ENCODE results near the gene STOML1. TPM values are rescaled to one million over a fixed set of nuclear protein-coding genes. Genes with fewer than 3 reads are reported as not detected.

STOML1 gene
- total and polyA plus RNA-seq, 9 of the 15 experiments (the other 6 are each of a cell fraction or from before 2014, with no cell fraction given) = 0.25 to 9.7 (median 4.6) TPM

GRCh38 chr15:73969151-73969759 lies 22.8 kb downstream of the STOML1 start:
- 4% methylated on average over 6 of the region's 6 CpGs for WGBS (ENCODE audit: insufficient coverage, low coverage, missing lambda C conversion rate)
- FAIRE-seq (no peak), ATAC-seq (no peak), DNase-seq (ENCODE audit: extremely low read depth in 1 of 4, low spot score in 3 of 4) (no peak)
- no peak overlapping the region for H3K9ac ChIP-seq (ENCODE audit: insufficient read depth in 1 of 2, low read depth in 2 of 2, low read length in 2 of 2)
- no peaks in the 10 kb centered on the region for H3K79me2 ChIP-seq (ENCODE audit: control insufficient read depth, insufficient read depth, low read length)
- H2AFZ ChIP-seq (ENCODE audit: low read depth, low read length) = no peak overlapping the region
- BruUV-seq (replicated peaks) = no TSS peak
- ChIA-PET CTCF (ENCODE audit: low intra/inter-chr PET ratio) (interaction anchor here (0.6 to 1.0 kb wide), 2 partner anchors 352 to 354 kb away, joined by 3 read pairs; no protein-coding TSS in a partner anchor), POLR2A (interaction anchor here (1.0 kb wide), 1 partner anchor 9 kb away, joined by 4 read pairs; no protein-coding TSS in a partner anchor)
- H3K27me3 ChIP-seq (ENCODE audit: control insufficient read depth in 2 of 2, insufficient read depth in 2 of 2, low read length in 2 of 2) = peaks cover 0 to 15% of the 10 kb centered on the region in 2 experiments; a peak in 2 of 5 replicates
- intact Hi-C loops (cut with micrococcal nuclease) = no loop called here
- H4K20me1 ChIP-seq (replicated peaks; ENCODE audit: control insufficient read depth, insufficient read depth, low read length) = no peaks in the 10 kb centered on the region; the same call in 1 of the 2 replicates
- no peak overlapping the region for H3K4me2 ChIP-seq (ENCODE audit: insufficient read depth, low read length)
- H3K9me3 ChIP-seq (replicated peaks; ENCODE audit: control insufficient read depth, insufficient read depth, low read depth, low read length) = no peaks in the 10 kb centered on the region
- H3K36me3 ChIP-seq (ENCODE audit: control insufficient read depth, insufficient read depth, low read length) = no peaks in the 10 kb centered on the region
- H3K4me1 ChIP-seq (replicated peaks in 1 of 2; ENCODE audit: control insufficient read depth in 2 of 2, insufficient read depth in 2 of 2, low read length in 2 of 2) = peaks cover 0 to 17% of the 10 kb centered on the region in 2 experiments; a peak in 2 of 5 replicates
- H3K4me3 ChIP-seq = no peak overlapping the region
- TF ChIP-seq NCOA6 (IDR thresholded peaks at IDR 0.05) (no peak), MECOM (CRISPR knock-in tag; IDR thresholded peaks at IDR 0.05) (no peak), CBX5 (IDR thresholded peaks at IDR 0.05; ENCODE audit: borderline replicate concordance, low read depth) (no peak), HNRNPK (IDR thresholded peaks at IDR 0.05; ENCODE audit: low read depth, low read length, poor library complexity, severe bottlenecking) (no peak), HOXB6 (CRISPR knock-in tag; IDR thresholded peaks at IDR 0.05; ENCODE audit: borderline replicate concordance) (no peak), ASH1L (IDR thresholded peaks at IDR 0.05; ENCODE audit: borderline replicate concordance, low read depth, partially characterized antibody) (no peak), KHSRP (IDR thresholded peaks at IDR 0.05) (no peak), ADNP (tag; IDR thresholded peaks at IDR 0.05) (no peak), E2F6 (IDR thresholded peaks at IDR 0.05; ENCODE audit: borderline replicate concordance in 1 of 2, extremely low read depth in 1 of 2, insufficient read depth in 1 of 2, insufficient read length in 1 of 2, low read depth in 1 of 2, low read length in 1 of 2, poor library complexity in 1 of 2, severe bottlenecking in 1 of 2) (no peak), CCNT2 (IDR thresholded peaks at IDR 0.05; ENCODE audit: borderline replicate concordance, extremely low read depth, insufficient read length, low read depth, low read length) (no peak)
- no peaks in the 10 kb centered on the region for H3K9me1 ChIP-seq (ENCODE audit: control insufficient read depth, insufficient read depth, low read length)
- in situ Hi-C loops (cut with MboI) = loop anchor here (25.0 kb wide), 1 partner anchor 1318 kb away; the partner anchor contains the start of gene GOLGA6D
- H3K27ac ChIP-seq (ENCODE audit: extremely low read depth, low read depth, low read length) = no peak overlapping the region
